HepG2 (cell line): ENCODE results near the gene MGAT2. TPM values are rescaled to one million over a fixed set of nuclear protein-coding genes. Genes with fewer than 3 reads are reported as not detected.

Source experiments
- ATAC-seq: fragments of 200-7000 bp; cut with Tn5 transposase; 3 replicates; pipeline ENCODE4 v1.9.1; 2020; ENCODE audit warnings: mild to moderate bottlenecking, moderate library complexity
- BruUV-seq: library from RNA; stranded (reverse); fragments of 400-500 nt; replicated peaks from 2 replicates; lab custom pipeline; 2021; lab: Mats Ljungman, UMichigan
- CTCF ChIA-PET: fragments of 300-600 bp; formaldehyde crosslinking; extraction: SDS; loops from one replicate; lab custom pipeline; 2021; ENCODE audit warnings: low total read pairs, inconsistent platforms, low intra/inter-chr PET ratio; lab: Yijun Ruan, JAX
- POLR2A ChIA-PET: fragments of 350-600 bp; sonication (Branson Sonifier 250); formaldehyde crosslinking; loops from one replicate; lab custom pipeline; 2020; ENCODE audit warnings: antibody characterized with exemption, inconsistent platforms; lab: Yijun Ruan, JAX
- DNase-seq: peaks from one replicate; pipeline ENCODE4 v3.0.0-alpha.2; 2015; ENCODE audit warnings: low spot score
- FAIRE-seq: peaks from 3 replicates; lab custom pipeline; 2011; peaks lifted over from hg19 to GRCh38; lab: Jason Lieb, UNC
- H2AFZ ChIP-seq: one replicate; pipeline ENCODE4 v1.6.1; 2011; ENCODE audit warnings: low read length, inconsistent platforms
- H3K27ac ChIP-seq: fragments of 300-600 bp; 3 replicates; pipeline ENCODE4 v1.8.0; 2011; ENCODE audit warnings: mixed run types, mild to moderate bottlenecking, mixed read lengths, low read length, inconsistent platforms; ENCODE audit not compliant: insufficient read depth; ENCODE audit errors: extremely low read length
- H3K27me3 ChIP-seq, 2 experiments: fragments of 200-600 bp in 1 of 2; 2 replicates in 1 of 2; 3 replicates in 1 of 2; pipeline versions ENCODE4 v1.6.0 to v1.8.0; 2011; ENCODE audit warnings: low read length in 2 of 2, mild to moderate bottlenecking in 2 of 2, moderate library complexity in 2 of 2, inconsistent platforms in 1 of 2; ENCODE audit not compliant: insufficient read depth in 2 of 2, control insufficient read depth in 1 of 2
- H3K36me3 ChIP-seq, 2 experiments: fragments of 200-600 bp in 1 of 2; replicated peaks in 1 of 2; 2 replicates in 1 of 2; 3 replicates in 1 of 2; pipeline versions ENCODE4 v1.5.1 to v1.8.0; 2011; ENCODE audit warnings: low read length in 2 of 2, inconsistent platforms in 1 of 2; ENCODE audit not compliant: insufficient read depth in 2 of 2, control insufficient read depth in 1 of 2
- H3K4me1 ChIP-seq: 2 replicates; pipeline ENCODE4 v1.5.1; 2012; ENCODE audit warnings: low read length, inconsistent platforms; ENCODE audit not compliant: insufficient read depth
- H3K4me2 ChIP-seq: 2 replicates; pipeline ENCODE4 v1.6.0; 2011; ENCODE audit warnings: low read depth, low read length, inconsistent platforms
- H3K4me3 ChIP-seq, 3 experiments: fragments of 200-600 bp in 1 of 3; sonication (generic), shearing (Covaris generic) in 1 of 3; replicated peaks in 1 of 3; 2 replicates each; pipeline ENCODE4 v1.5.1; 2011 to 2016; ENCODE audit warnings: low read length in 3 of 3, inconsistent platforms in 2 of 3, low read depth in 2 of 3, mild to moderate bottlenecking in 2 of 3, control low read depth in 1 of 3, mixed read lengths in 1 of 3; ENCODE audit not compliant: insufficient read depth in 1 of 3
- H3K79me2 ChIP-seq: one replicate; pipeline ENCODE4 v1.6.1; 2011; ENCODE audit warnings: low read length, inconsistent platforms; ENCODE audit not compliant: insufficient read depth
- H3K9ac ChIP-seq: 2 replicates; pipeline ENCODE4 v1.6.0; 2011; ENCODE audit warnings: mild to moderate bottlenecking, low read depth, low read length, inconsistent platforms; ENCODE audit not compliant: insufficient read depth
- H3K9me3 ChIP-seq: 2 replicates; pipeline ENCODE4 v1.5.1; 2012; ENCODE audit warnings: mild to moderate bottlenecking, low read length
- H4K20me1 ChIP-seq: 2 replicates; pipeline ENCODE4 v1.6.0; 2011; ENCODE audit warnings: inconsistent platforms, mild to moderate bottlenecking, low read length, moderate library complexity; ENCODE audit not compliant: insufficient read depth
- AGO2 ChIP-seq: fragments of 200-400 bp; formaldehyde crosslinking; optimal IDR thresholded peaks from 2 replicates; pipeline ENCODE3; 2017; ENCODE audit warnings: mild to moderate bottlenecking, low read depth, low read length, moderate library complexity
- ETV6 ChIP-seq: sonication (generic); formaldehyde crosslinking; conservative IDR thresholded peaks from 2 replicates; pipeline ENCODE4 v1.4.0; 2020; ENCODE audit warnings: missing genetic modification reagents
- EZH2 ChIP-seq: conservative IDR thresholded peaks from 2 replicates; pipeline ENCODE4 v1.6.1; 2012; ENCODE audit warnings: mild to moderate bottlenecking, low read depth, low read length, moderate library complexity
- GATAD1 ChIP-seq: IDR thresholded peaks from 2 replicates; pipeline ENCODE4 v1.6.1; 2016; ENCODE audit warnings: missing genetic modification reagents, missing compliant biosample characterization
- GTF3A ChIP-seq: sonication (generic); formaldehyde crosslinking; conservative IDR thresholded peaks from 2 replicates; pipeline ENCODE4 v1.4.0; 2020; ENCODE audit warnings: mild to moderate bottlenecking, missing genetic modification reagents
- HNF4A ChIP-seq: sonication (generic); formaldehyde crosslinking; IDR thresholded peaks from 2 replicates; pipeline ENCODE4 v1.4.0; 2020; ENCODE audit warnings: missing genetic modification reagents
- JUND ChIP-seq: sonication (generic); formaldehyde crosslinking; IDR thresholded peaks from 2 replicates; pipeline ENCODE4 v1.8.0; 2022; ENCODE audit warnings: mild to moderate bottlenecking, missing genetic modification reagents
- MED8 ChIP-seq: sonication (generic); formaldehyde crosslinking; IDR thresholded peaks from 2 replicates; pipeline ENCODE4 v1.8.1; 2023; ENCODE audit warnings: mild to moderate bottlenecking, missing genetic modification reagents; ENCODE audit not compliant: insufficient replicate concordance
- MIER3 ChIP-seq: IDR thresholded peaks from 2 replicates; pipeline ENCODE4 v1.6.1; 2016; ENCODE audit warnings: missing compliant biosample characterization, borderline replicate concordance
- PHF8 ChIP-seq: sonication (generic); formaldehyde crosslinking; IDR thresholded peaks from 2 replicates; pipeline ENCODE4 v1.5.0; 2020; ENCODE audit warnings: missing genetic modification reagents
- POLR2A ChIP-seq, 2 experiments: IDR thresholded peaks; 2 replicates each; pipeline ENCODE4 v1.6.1; 2011; ENCODE audit warnings: low read depth in 2 of 2, low read length in 2 of 2, mild to moderate bottlenecking in 1 of 2, moderate library complexity in 1 of 2; ENCODE audit not compliant: insufficient read depth in 1 of 2
- POLR2G ChIP-seq: fragments of 200-400 bp; formaldehyde crosslinking; IDR thresholded peaks from 2 replicates; pipeline ENCODE4 v1.6.1; 2018; ENCODE audit warnings: mild to moderate bottlenecking, low read depth, low read length, moderate library complexity
- RFXAP ChIP-seq: sonication (generic); formaldehyde crosslinking; IDR thresholded peaks from 2 replicates; pipeline ENCODE4 v1.4.0; 2020; ENCODE audit warnings: missing genetic modification reagents, borderline replicate concordance
- RORA ChIP-seq: sonication (generic); formaldehyde crosslinking; IDR thresholded peaks from 2 replicates; pipeline ENCODE4 v1.5.0; 2020; ENCODE audit warnings: mild to moderate bottlenecking, missing genetic modification reagents, moderate library complexity
- SALL1 ChIP-seq: sonication (generic); formaldehyde crosslinking; IDR thresholded peaks from 2 replicates; pipeline ENCODE4 v1.8.0; 2022; ENCODE audit warnings: mild to moderate bottlenecking, missing genetic modification reagents
- SSRP1 ChIP-seq: IDR thresholded peaks from 2 replicates; pipeline ENCODE4 v1.6.1; 2016; ENCODE audit warnings: control low read depth
- ZBTB38 ChIP-seq: sonication (generic); formaldehyde crosslinking; IDR thresholded peaks from 2 replicates; pipeline ENCODE4 v1.5.1; 2020; ENCODE audit warnings: mild to moderate bottlenecking, missing genetic modification reagents
- ZFP37 ChIP-seq: sonication (generic); formaldehyde crosslinking; IDR thresholded peaks from 2 replicates; pipeline ENCODE4 v1.4.0; 2020; ENCODE audit warnings: missing genetic modification reagents, borderline replicate concordance
- ZNF232 ChIP-seq: sonication (generic); formaldehyde crosslinking; IDR thresholded peaks from 2 replicates; pipeline ENCODE4 v1.4.0; 2020; ENCODE audit warnings: missing genetic modification reagents, borderline replicate concordance
- ZNF337 ChIP-seq: sonication (generic); formaldehyde crosslinking; IDR thresholded peaks from 2 replicates; pipeline ENCODE4 v1.5.1; 2020; ENCODE audit warnings: missing genetic modification reagents, low read depth, mild to moderate bottlenecking, borderline replicate concordance
- ZNF564 ChIP-seq: sonication (generic); formaldehyde crosslinking; IDR thresholded peaks from 2 replicates; pipeline ENCODE4 v1.8.1; 2023; ENCODE audit warnings: mild to moderate bottlenecking, missing genetic modification reagents
- ZNF761 ChIP-seq: sonication (generic); formaldehyde crosslinking; conservative IDR thresholded peaks from 2 replicates; pipeline ENCODE4 v1.4.0; 2020; ENCODE audit warnings: mild to moderate bottlenecking, missing genetic modification reagents
- ZNF891 ChIP-seq: sonication (generic); formaldehyde crosslinking; IDR thresholded peaks from 2 replicates; pipeline ENCODE4 v1.5.0; 2020; ENCODE audit warnings: mild to moderate bottlenecking, missing genetic modification reagents
- WGBS: methylation state at CpG from one replicate; pipeline ENCODE4 v1.1.6; 2017; ENCODE audit warnings: low lambda C conversion rate; 5-methylcytosine and 5-hydroxymethylcytosine counted together
- in situ Hi-C: cut with HindIII; loops from 2 replicates; pipeline ENCODE4 v1.10.0; 2017; ENCODE audit warnings: low pct_unique_long_range_greater_than_20kb; ENCODE audit not compliant: extremely low pct_ligation_motif_present
- intact Hi-C: fragments of 100-400 bp; cut with micrococcal nuclease; formaldehyde crosslinking; loops from one replicate; pipeline ENCODE4 v1.10.0; 2022; ENCODE audit not compliant: unreplicated experiment
- polyA plus RNA-seq, 8 experiments: library from polyadenylated mRNA; depleted of rRNA in 3 of 8; stranded (reverse) in 7 of 8; unstranded in 1 of 8; fragments of >200 nt; fragmentation: Illumina TruSeq in 4 of 8; extraction: Trizol in 4 of 8; gene quantifications; 2 replicates each; pipeline versions ENCODE4 v1.2.1 to v1.2.3, GENCODE V29; 2011 to 2016; ENCODE audit warnings: low read depth in 4 of 8, missing spikeins in 1 of 8, mixed read lengths in 1 of 8; ENCODE audit not compliant: insufficient read depth in 1 of 8
- total RNA-seq, 5 experiments: library from RNA; depleted of rRNA; stranded (reverse); fragments of >200 nt; fragmentation: Illumina TruSeq; extraction: Trizol; gene quantifications; 2 replicates each; pipeline ENCODE4 v1.2.3, GENCODE V29; 2016; ENCODE audit warnings: low read depth in 1 of 5
- TF ChIP-seq, protein P1 (sequence below): sonication (generic); formaldehyde crosslinking; IDR thresholded peaks from 2 replicates; pipeline ENCODE4 v1.4.0; 2020; ENCODE audit warnings: mild to moderate bottlenecking, missing genetic modification reagents
- TF ChIP-seq, protein P2 (sequence below): IDR thresholded peaks from 2 replicates; pipeline ENCODE4 v1.6.1; 2016; ENCODE audit warnings: low read depth, control low read depth
- TF ChIP-seq, protein P3 (sequence below): sonication (generic); formaldehyde crosslinking; IDR thresholded peaks from 2 replicates; pipeline ENCODE4 v1.8.1; 2023; ENCODE audit warnings: mild to moderate bottlenecking, moderate library complexity, missing genetic modification reagents

Gene MGAT2
- total and polyA plus RNA-seq, 2 of the 13 experiments (the other 11 are each of a cell fraction or from before 2014, with no cell fraction given): 12.9 to 51.9 TPM

DNA sequence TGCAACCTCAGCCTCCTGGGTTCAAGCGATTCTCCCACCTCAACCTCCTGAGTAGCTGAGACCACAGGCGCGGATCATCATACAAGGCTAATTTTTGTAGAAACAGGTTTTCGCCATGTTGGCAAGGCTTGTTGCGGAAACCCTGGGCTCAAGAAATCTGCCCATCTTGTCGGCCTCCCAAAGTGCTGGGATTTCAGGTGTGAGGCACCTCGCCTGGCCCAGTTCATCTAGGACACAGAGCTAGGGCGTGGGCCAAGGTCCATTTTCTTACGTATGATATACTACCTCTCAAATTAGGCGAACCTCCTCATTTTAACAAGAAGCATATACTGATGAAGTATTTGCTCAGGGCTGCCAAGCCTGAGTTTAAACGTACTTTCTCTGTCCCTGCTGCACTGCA is 36.5 kb upstream of the MGAT2 start:
- Histone ChIP-seq H3K36me3 (peaks cover 4 to 20% of the 10 kb centered on the region in 2 experiments; a peak in 4 of 5 replicates), H3K9ac (peak overlapping the region; percentile 99), H3K4me1 (peaks cover 39% of the 10 kb centered on the region), H3K4me2 (peak overlapping the region; percentile 75), H3K79me2 (peaks cover 61% of the 10 kb centered on the region), H3K27ac (peak overlapping the region; percentile 89), H3K27me3 (no peaks in the 10 kb centered on the region; a peak in 1 of 5 replicates), H3K4me3 (peak overlapping the region; percentile 82 to 98 (median 94)), H3K9me3 (no peaks in the 10 kb centered on the region), H2AFZ (no peak overlapping the region), H4K20me1 (peaks cover 57% of the 10 kb centered on the region)
- ATAC-seq (no peak), DNase-seq (no peak), FAIRE-seq (no peak)
- 27% methylated on average over 11 of the region's 11 CpGs for WGBS
- in situ Hi-C loops: no loop called here
- POLR2A ChIA-PET: interaction anchor here (0.7 to 5.8 kb wide), 3 partner anchors 13 to 185 kb away, joined by 3 to 97 read pairs (median 3); partner anchors contain the start of gene LRR1
- no TSS peak for BruUV-seq
- intact Hi-C loops: no loop called here
- CTCF ChIA-PET: no interaction called here
- TF ChIP-seq ZBTB38 (no peak), ZNF337 (CRISPR knock-in tag) (no peak), GATAD1 (0 out of 2 replicates have a peak, but pooled peaks have one; percentile 7), ZNF232 (CRISPR knock-in tag) (no peak), ZNF891 (CRISPR knock-in tag) (peak; percentile 34; the same call in 1 of the 2 replicates), JUND (no peak), ETV6 (CRISPR knock-in tag) (no peak), ZNF761 (CRISPR knock-in tag) (no peak), GTF3A (CRISPR knock-in tag) (no peak), SSRP1 (CRISPR knock-in tag) (0 out of 2 replicates have a peak, but pooled peaks have one; percentile 39), EZH2 (no peak), PHF8 (CRISPR knock-in tag) (no peak), MIER3 (no peak), ZFP37 (CRISPR knock-in tag) (no peak), POLR2G (0 out of 2 replicates have a peak, but pooled peaks have one; percentile 27), AGO2 (peak; percentile 32), HNF4A (CRISPR knock-in tag) (0 out of 2 replicates have a peak, but pooled peaks have one; percentile 6), SALL1 (CRISPR knock-in tag) (no peak), MED8 (CRISPR knock-in tag) (peak; percentile 17), RFXAP (CRISPR knock-in tag) (no peak), ZNF564 (CRISPR knock-in tag) (no peak), RORA (CRISPR knock-in tag) (no peak), POLR2A (IDR thresholded peaks at IDR 0.05; ENCODE audit: insufficient read depth in 1 of 2, low read depth in 2 of 2, low read length in 2 of 2) (peak in 1 of 2 experiments; percentile 35; a peak in 1 of 4 replicates)
- TF ChIP-seq, protein P1, sequence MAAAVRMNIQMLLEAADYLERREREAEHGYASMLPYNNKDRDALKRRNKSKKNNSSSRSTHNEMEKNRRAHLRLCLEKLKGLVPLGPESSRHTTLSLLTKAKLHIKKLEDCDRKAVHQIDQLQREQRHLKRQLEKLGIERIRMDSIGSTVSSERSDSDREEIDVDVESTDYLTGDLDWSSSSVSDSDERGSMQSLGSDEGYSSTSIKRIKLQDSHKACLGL (CRISPR knock-in tag): no peak
- TF ChIP-seq, protein P2, sequence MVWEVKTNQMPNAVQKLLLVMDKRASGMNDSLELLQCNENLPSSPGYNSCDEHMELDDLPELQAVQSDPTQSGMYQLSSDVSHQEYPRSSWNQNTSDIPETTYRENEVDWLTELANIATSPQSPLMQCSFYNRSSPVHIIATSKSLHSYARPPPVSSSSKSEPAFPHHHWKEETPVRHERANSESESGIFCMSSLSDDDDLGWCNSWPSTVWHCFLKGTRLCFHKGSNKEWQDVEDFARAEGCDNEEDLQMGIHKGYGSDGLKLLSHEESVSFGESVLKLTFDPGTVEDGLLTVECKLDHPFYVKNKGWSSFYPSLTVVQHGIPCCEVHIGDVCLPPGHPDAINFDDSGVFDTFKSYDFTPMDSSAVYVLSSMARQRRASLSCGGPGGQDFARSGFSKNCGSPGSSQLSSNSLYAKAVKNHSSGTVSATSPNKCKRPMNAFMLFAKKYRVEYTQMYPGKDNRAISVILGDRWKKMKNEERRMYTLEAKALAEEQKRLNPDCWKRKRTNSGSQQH (CRISPR knock-in tag): 0 out of 2 replicates have a peak, but pooled peaks have one; percentile 32
- TF ChIP-seq, protein P3, sequence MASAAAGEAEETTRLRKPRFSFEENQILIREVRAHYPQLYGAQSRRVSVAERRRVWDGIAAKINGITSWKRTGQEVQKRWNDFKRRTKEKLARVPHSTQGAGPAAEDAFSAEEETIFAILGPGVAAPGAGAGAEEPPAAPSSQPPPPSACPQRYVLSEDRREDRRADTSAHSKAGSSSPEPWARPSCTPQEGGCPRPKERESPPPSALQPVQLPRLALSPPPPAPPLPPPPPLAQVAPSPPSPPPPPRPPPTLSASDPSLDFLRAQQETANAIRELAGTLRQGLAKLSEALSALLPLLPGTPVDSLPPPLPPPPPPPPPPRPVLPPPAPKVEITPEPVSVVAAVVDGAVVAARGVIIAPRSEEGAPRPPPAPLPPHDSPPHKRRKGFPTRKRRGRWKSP: no peak
